GM21786 (cell line): ENCODE measurements around the gene GATA3.

Source experiments
- ATAC-seq: cut with Tn5 transposase; IDR thresholded peaks from one replicate; pipeline ENCODE4 v1.9.1; 2021; ENCODE audit not compliant: unreplicated experiment

GATA3 gene

DNA sequence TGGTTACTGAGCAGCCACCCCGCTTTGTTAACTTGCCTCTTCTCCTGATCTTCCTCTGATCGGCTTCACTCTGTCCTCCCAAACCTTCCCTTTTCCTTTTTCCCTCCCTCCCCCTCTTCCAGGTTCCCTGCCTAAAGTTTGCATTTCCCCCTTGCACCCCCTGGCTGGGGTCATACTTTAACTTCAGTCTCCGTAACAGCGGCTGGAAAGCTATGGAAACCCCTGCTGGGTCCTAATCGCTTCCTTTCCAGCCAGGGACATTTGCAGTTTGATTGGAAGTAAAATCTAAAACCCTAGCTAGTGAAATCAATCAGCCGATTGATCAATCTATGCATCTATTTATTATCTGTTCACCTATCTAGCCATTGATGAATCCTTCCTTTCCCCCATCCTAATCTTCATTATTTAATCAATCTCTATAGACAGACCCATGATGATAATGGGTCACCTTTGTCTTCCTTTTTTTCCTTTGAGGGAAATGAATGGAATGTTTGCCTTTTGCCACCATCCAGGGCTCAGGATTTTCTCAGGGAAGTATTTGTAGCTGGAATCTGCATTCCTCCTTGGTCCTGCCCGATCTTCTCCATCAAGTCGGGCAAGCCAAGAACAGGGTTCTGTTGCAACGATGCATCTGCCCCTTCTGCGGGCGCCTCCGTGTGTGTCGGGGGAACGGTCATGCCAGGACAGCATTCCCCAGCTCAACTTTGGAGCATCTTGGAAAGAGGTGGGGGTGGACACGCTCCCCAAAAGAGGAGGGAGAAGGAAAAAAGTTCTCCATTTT, 8.8 kb downstream of the GATA3 start:
- no peak for ATAC-seq

DNA sequence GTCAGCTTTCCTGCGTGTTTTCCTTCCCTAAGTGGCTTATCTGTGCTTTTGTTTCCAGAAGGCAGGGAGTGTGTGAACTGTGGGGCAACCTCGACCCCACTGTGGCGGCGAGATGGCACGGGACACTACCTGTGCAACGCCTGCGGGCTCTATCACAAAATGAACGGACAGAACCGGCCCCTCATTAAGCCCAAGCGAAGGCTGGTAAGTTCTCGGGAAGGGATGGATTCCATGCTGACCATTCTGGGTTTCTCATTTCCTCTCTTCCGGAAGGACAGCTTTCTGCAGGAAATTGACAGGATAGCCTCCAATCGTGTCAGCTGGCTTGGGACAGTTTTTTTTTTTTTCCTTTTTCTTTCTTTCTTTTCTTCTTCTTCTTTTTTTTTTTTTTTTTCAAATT, 9.4 kb downstream of the GATA3 start:
- ATAC-seq, result no peak

DNA sequence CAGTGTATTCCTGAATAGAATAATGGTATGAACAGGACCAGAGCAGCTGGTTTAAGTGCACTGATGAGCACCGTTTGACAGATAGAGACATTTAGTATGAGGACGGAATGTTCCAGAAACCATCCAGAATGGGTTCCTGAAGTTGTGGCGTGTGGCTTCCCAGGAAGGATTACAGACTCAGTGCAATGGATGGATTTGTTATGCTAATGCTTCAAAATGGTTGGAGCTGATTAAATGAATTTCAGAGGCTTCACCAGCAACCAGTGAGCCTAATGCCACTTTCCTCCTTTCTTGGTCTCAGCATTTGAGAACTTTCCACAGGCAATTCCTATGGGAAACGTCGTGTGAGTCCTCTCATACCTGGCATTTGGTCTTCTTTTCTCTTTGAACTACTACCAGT, 9.9 kb downstream of the GATA3 start:
- no peak for ATAC-seq

DNA sequence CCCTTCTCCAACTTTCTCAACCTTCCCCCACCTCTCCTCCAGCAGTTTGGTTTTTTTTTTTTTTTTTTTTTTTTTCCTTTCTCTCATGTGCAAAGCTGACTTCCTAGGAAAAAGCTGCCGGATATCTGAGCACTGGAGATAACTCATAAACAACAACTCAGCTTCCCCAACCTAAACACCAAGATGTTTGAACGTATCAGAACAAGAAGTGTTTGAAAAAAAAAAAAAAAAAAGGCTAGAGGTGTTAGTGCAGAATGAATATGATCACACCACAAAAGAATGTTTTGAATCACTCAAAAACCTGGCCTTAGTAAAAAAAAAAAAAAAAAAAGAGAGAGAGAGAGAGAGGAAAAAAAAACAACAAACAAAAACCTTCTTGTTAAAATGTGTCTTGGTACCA, 11.2 kb downstream of the GATA3 start:
- ATAC-seq, result no peak

DNA sequence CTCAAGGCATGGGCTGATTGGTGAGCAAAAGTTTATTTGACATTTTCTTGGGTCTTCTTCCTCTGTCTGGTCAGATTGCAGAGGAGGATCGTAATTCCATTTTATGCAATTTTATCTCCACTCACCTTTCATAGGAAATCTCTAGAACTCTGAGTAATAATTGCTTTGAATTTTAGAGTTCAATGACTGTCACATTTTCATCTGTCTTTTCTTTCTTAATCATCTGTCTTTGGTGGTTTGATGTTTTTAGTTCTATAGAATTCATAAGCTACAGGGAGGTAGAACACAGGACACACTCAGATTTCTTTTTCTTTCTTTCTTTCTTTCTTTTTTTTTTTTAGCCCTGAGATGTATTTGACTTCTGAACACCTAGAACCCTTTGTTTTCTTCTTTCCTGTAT, 11.6 kb downstream of the GATA3 start:
- no peak for ATAC-seq

DNA sequence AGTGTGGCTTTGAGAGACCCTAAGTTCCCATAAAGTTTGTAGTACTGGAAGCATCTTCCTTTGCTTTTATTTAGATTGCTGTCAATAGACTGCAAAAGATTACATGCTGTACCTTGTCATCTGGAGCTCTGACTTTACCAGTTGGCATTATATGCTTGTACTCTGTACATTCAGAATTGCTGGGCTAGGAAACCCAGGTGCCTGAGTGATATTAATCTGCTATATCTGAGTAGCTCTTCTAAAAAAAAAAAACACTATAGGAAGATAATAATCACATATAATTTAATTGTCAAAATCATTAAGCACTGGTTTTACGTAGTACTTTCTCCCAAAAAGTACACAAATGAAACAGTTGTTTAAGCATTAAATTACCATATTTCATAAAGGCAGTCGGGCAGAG, 12.3 kb downstream of the GATA3 start:
- no peak for ATAC-seq

DNA sequence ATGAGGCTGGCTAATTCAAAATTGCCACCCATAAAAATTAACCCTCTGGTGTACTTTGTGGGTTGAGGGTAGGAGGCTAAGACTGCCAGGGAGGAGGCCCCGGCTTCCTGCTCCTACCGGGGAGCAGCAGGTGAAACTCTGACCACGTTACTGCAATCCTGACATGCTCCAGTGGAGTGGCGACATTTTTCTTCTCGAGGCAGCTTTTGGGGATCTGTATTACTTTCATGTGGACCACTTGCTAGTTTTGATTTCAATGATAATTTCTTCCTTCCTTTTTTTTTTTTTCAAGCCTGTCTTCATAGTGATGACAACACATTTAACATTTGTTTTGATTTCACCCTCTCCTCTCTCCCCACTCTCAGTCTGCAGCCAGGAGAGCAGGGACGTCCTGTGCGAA, 14.6 kb downstream of the GATA3 start:
- ATAC-seq, result no peak

DNA sequence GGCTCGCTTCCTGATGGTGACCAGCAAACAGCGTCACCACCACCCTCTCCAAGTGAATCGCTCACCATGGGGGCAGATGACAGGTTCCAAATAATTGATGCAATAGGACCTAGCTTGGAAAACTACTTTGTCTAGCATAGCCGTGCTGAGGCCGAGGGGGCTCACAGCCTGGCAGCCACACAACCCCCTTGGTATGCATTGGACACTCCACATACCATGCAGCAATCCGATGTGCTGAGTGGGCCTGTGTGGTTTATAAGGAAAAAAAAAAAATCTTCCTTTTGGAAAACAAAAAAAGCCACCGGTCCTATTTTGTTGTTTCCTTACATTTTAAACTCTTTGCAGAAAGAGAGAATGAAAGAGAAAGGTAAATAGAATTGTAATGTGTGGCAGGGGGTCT, 15.1 kb downstream of the GATA3 start:
- no peak for ATAC-seq

DNA sequence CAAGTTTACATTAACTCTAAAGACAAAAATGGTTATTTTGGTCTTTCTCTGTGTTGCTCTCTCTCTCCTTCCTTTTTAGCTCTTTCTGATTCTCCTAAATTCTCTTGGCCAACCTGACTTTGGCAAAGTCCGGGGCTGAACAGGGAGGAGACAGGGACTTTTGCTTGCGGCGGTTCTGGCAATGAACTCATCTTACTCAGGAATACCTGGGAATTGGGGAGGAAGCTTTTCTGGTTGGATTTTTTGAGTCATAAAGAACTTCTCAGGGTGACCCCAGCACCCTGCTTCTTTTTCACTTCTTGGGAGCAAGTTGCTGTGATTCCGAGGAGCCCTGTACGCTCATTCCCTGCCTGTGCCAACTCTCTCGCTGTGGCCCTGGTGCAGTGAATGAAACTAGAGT, 16.0 kb downstream of the GATA3 start:
- ATAC-seq, result no peak

DNA sequence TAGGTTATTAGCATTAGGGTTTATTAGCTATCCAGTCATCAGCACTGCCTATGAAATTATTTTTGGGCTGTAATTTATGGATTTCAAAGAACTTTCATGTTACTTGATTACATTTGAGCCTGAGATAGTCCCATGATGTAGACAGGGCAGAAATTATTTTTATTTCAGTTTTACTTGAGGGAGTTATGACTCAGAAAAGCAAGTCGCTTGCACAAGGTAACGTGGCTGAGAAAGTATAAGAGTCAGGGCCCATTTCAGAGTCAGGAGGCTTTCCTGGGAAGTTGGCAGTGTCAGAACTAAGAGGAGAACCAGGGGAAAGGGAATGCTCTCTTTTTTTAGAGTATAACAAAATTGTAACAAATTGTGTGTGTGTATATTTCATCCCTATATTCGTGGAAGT, 16.5 kb downstream of the GATA3 start:
- no peak for ATAC-seq

DNA sequence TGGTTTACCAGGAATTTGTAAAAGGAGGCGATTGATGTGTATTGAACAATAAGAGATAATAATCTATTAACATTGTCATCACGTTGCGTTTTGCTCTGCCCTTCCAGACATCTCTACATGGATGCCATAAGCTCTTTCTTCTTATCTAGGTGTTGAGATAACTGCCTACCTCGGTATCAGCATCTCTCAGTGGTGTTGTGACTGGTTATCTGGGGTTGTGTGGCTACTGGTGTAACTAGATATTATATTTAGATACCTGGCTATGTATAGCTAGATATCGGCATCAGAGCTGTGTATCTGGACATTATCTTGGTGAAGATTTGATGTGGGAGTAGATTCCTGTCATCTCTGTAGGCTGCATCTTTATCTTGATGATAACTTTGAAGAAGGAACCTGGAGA, 17.2 kb downstream of the GATA3 start:
- no peak for ATAC-seq

DNA sequence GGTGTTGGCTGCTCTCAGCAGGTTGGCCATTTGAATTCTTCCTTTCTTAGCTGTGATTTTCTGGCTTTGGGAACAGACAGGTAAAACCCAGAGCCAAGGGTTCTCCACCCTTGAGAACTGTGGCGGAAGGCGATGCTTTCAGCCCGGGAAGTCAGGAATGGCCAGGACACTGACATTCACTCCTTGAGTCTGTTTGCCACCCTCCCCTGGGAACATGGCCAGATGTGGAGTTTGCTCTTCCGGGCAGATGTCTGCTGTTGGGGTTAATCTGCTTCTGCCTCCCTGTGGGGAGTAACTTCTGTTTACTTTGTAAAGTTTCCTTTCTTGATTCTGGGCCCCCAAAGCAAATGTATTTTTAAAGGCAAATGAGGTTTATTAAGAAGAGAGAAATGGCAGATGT, 17.7 kb downstream of the GATA3 start:
- ATAC-seq, result no peak

DNA sequence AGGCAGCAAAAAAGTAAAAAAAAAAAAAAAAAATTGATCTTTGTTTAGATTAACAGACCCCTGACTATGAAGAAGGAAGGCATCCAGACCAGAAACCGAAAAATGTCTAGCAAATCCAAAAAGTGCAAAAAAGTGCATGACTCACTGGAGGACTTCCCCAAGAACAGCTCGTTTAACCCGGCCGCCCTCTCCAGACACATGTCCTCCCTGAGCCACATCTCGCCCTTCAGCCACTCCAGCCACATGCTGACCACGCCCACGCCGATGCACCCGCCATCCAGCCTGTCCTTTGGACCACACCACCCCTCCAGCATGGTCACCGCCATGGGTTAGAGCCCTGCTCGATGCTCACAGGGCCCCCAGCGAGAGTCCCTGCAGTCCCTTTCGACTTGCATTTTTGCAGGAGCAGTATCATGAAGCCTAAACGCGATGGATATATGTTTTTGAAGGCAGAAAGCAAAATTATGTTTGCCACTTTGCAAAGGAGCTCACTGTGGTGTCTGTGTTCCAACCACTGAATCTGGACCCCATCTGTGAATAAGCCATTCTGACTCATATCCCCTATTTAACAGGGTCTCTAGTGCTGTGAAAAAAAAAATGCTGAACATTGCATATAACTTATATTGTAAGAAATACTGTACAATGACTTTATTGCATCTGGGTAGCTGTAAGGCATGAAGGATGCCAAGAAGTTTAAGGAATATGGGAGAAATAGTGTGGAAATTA, 19.4 kb downstream of the GATA3 start:
- ATAC-seq, result no peak

DNA sequence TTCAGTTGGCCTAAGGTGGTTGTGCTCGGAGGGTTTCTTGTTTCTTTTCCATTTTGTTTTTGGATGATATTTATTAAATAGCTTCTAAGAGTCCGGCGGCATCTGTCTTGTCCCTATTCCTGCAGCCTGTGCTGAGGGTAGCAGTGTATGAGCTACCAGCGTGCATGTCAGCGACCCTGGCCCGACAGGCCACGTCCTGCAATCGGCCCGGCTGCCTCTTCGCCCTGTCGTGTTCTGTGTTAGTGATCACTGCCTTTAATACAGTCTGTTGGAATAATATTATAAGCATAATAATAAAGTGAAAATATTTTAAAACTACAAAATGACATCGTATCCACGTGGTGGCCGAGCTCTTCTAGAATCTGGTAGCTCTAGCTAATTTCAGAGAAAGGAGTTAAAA, 20.4 kb downstream of the GATA3 start:
- no peak for ATAC-seq

DNA sequence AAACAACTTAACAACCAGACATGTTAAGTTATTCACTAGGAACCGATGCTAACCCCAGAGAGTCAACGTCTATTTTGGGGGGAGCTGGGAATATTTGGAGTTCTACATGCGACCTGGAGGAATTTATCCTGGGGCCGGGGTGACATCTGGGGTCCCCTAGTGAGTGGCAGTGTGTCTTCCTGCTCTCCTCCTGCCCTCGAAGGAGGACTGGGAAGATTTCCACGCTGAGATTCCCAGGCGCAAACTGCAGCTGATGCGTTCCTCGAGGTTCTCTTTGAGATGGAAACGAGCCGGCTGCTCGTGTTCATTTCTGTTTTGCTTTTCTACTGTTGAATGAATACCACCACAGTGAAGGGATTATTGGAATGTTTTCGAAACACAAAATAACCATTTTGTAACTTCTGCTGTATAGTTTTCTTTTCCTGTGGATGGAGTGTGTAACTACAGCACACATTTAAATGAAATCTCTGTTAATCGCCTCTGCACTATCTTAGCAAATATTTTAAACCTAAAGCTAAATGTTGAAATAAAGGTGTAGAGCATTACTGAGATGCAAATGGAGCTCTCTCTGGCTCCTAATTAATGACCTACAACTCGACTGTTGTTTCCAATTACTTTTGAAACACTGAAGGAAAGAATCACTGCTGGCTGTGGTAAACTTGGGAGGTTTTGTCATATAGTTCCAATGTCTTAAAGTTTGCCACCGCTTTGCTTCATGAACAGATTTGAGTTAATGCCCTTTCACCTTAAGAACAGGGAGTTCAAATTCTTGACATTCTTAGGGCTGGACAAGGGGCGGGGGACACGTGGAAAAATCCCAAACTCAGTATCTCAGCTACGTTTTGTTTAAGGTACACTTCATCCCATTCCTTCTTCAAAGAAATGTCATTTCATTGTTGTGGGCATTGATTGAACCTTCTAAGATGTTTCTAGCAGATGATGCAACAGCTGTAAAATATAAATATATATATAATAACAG, 21.1 kb downstream of the GATA3 start:
- no peak for ATAC-seq

DNA sequence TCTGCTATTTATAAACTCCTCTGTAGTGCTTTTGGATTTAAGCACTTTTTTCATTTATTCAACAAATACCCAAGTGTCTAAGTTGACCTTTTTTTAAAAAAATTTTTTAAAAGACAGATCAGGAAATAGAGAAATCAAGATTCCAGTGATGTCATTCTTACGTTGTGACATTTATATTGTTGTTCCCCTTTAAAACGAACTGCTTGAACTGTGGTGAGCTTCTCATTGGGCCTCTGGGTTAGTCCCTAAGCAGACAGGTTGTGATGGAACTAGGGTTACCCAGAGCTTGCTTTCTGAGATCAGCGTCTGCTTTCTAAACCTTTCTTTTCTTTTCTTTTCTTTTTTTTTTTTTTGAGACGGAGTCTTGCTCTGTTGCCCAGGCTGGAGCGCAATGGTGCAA, 22.4 kb downstream of the GATA3 start:
- no peak for ATAC-seq

DNA sequence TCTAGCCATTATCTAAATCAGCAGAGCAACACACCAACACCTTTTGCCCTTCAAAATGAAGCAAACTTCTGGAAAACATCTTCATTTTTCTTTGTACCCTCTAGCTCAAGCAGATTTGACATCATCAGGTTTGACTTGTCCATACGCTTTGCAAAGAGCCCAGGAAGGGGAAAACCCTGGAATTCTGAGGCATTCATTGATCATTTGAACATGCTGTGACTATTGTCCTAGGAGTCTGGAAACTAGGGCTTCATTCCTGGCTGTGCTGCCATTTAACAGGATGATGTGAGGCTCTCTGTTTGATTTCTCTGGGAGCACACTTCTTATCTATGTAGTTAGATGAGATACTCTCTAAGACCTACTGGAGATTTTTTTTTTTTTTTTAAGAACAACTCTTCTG, 23.5 kb downstream of the GATA3 start:
- ATAC-seq, result no peak

DNA sequence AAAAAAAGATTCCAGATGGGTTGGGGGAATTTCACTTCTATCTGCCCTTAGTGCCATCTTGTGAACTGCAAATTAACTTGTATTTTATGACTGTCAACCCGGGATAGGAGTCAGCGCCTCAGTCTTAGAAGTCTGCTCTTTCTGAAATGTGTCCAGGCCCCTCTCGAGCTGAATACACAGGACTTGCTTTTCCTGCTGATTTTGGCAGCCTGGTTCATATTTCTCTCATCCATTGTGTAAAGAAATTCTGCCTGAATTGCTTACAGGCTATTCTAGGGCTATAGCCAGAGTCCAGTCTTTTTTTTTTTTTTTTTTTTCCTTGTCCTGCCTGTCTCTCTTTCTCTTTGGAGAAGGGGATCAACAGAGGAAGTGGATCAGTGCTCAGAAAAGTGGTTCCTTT, 24.6 kb downstream of the GATA3 start:
- ATAC-seq, result no peak

DNA sequence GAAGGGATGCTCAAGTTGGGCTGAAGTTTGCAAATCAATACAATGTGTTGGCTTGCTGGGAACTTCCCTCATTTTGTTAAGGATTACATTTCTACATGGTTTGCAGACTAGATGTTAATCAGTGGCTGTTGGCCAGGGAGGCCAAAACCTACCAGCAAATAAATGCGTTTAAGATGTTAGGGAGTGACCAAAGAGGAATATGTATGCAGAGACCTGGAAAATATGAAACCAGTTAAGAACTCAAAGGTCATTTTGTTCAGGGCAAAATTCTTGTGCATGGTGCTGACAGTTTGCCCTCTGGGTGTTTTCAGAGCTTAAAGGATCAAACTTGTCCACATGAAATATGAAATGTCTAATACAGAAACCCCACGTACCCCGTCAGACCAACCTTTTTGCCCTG, 30.3 kb downstream of the GATA3 start:
- no peak for ATAC-seq

DNA sequence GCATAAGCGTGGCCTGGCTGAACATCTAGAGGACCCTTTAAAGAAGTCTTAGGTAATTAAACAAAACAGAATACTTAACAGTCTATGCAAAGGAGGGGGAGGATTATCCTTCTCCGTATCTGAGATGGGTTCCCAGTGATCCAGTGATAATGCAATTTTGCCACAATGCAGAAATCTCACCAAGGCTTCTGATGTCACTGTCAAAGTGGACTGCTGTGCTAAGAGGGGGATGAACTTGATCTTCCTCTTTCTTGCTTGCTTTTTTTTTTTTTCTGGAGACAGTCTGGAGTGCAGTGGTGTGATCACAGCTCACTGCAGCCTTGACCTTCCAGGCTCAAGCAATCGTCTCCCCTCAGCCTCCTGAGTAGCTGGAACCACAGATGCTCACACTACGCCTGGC, 30.8 kb downstream of the GATA3 start:
- no peak for ATAC-seq

DNA sequence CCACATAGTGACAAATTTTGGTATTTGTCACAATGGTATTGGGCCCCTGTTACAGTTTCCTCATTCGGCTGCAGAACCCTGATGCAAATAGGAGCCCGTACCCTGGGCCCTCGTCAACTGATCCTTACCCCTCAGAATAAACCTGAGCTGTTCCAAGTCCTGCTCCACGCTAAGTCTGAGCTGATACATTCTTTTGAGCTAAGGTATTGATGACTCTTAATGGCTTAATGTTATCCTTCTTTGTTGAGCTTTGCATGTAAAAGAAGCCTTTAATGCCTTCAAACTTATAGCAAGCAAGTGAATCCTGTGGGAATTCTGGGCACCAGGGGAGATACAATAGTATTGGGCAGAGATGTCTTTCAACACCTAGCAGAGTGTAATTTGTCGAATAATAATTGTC, 31.8 kb downstream of the GATA3 start:
- no peak for ATAC-seq

DNA sequence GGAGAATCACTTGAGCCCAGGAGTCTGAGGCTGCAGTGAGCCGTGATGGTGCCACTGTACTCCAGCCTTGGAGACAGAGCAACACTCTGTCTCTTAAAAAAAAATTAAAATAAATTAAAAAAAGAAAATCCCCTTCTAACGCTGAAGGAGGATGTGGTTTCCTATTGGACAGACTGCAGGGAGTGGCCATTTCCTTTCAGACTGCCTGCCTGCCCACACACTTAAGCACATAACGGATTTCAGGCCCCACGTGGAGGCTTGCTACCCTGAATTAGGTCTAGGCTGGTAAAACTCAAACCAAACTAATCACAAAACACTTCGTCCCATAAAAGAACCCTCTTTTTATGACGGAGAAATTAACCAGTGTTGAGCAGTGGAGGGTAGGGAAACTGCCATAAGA, 34.0 kb downstream of the GATA3 start:
- ATAC-seq, result no peak
